Ishikawa (cell line): ENCODE measurements around the gene SLC48A1.

Experiments used
- CEBPB ChIP-seq: IDR thresholded peaks from 2 replicates; pipeline ENCODE4 v1.6.1; 2012
- CREB1 ChIP-seq: IDR thresholded peaks from 2 replicates; pipeline ENCODE4 v1.6.1; 2012; ENCODE audit warnings: low read depth
- EGR1 ChIP-seq: IDR thresholded peaks from 2 replicates; pipeline ENCODE4 v1.6.1; 2012
- EP300 ChIP-seq: IDR thresholded peaks from 2 replicates; pipeline ENCODE4 v1.6.1; 2012; ENCODE audit warnings: borderline replicate concordance
- FOXM1 ChIP-seq: IDR thresholded peaks from 2 replicates; pipeline ENCODE4 v1.6.1; 2012; ENCODE audit warnings: low read depth, borderline replicate concordance
- MAX ChIP-seq: IDR thresholded peaks from 2 replicates; pipeline ENCODE4 v1.6.1; 2012
- NFIC ChIP-seq: IDR thresholded peaks from 2 replicates; pipeline ENCODE4 v1.6.1; 2012
- RAD21 ChIP-seq: IDR thresholded peaks from 2 replicates; pipeline ENCODE4 v1.6.1; 2012; ENCODE audit warnings: low read depth
- REST ChIP-seq: IDR thresholded peaks from 2 replicates; pipeline ENCODE4 v1.6.1; 2012; ENCODE audit warnings: low read depth, mild to moderate bottlenecking
- TAF1 ChIP-seq: IDR thresholded peaks from 2 replicates; pipeline ENCODE4 v1.6.1; 2012; ENCODE audit warnings: low read depth, mild to moderate bottlenecking
- TCF12 ChIP-seq: IDR thresholded peaks from 2 replicates; pipeline ENCODE4 v1.6.1; 2012; ENCODE audit warnings: low read depth
- TEAD4 ChIP-seq: IDR thresholded peaks from 2 replicates; pipeline ENCODE4 v1.6.1; 2012
- USF1 ChIP-seq: IDR thresholded peaks from 2 replicates; pipeline ENCODE4 v1.6.1; 2012
- YY1 ChIP-seq: IDR thresholded peaks from 2 replicates; pipeline ENCODE4 v1.6.1; 2012; ENCODE audit warnings: low read depth
- ZBTB7A ChIP-seq: IDR thresholded peaks from 2 replicates; pipeline ENCODE4 v1.6.1; 2012; ENCODE audit warnings: low read depth

Gene SLC48A1

GRCh38 chr12:47730341-47730744, 42.7 kb upstream of the SLC48A1 start:
- TF ChIP-seq FOXM1 (no peak), TAF1 (no peak), TCF12 (no peak), TEAD4 (no peak), YY1 (no peak), USF1 (no peak), CREB1 (no peak), NFIC (no peak), CEBPB (no peak), EP300 (no peak), RAD21 (no peak), REST (no peak)

GRCh38 chr12:47731723-47732122, 41.3 kb upstream of the SLC48A1 start:
- no peak for TF ChIP-seq RAD21
- TF ChIP-seq NFIC: 0 out of 2 replicates have a peak, but pooled peaks have one; percentile 15

- TF ChIP-seq USF1 (no peak), CEBPB (no peak), TAF1 (no peak), NFIC (peak; percentile 28; the same call in 1 of the 2 replicates), EGR1 (no peak)
Measured at GRCh38 chr12:47732504-47732903, 40.5 kb upstream of the SLC48A1 start.

- TF ChIP-seq TAF1 (no peak), CREB1 (no peak), YY1 (no peak), TCF12 (no peak), MAX (no peak), FOXM1 (no peak), EP300 (no peak), ZBTB7A (no peak), NFIC (no peak), CEBPB (no peak), USF1 (no peak), REST (no peak), EGR1 (no peak), TEAD4 (no peak)
Measured at GRCh38 chr12:47733142-47733541, 39.9 kb upstream of the SLC48A1 start.

GRCh38 chr12:47734725-47735480, 38.1 kb upstream of the SLC48A1 start:
- no peak for TF ChIP-seq ZBTB7A
- TF ChIP-seq EGR1: no peak
- TF ChIP-seq REST: no peak
- TF ChIP-seq EP300: no peak
